Mesangial cell (primary cell): Measurements from ENCODE around the gene NOXRED1. TPM values are rescaled to one million over a fixed set of nuclear protein-coding genes. Genes with fewer than 3 reads are reported as not detected.

Source experiments
- total RNA-seq: library from RNA; depleted of rRNA; stranded (reverse); fragments of >200 nt; gene quantifications from 2 replicates; pipeline ENCODE4 v1.2.3, GENCODE V29; 2015

NOXRED1 gene
- total RNA-seq = 0.25 TPM in 1 of 2 replicates, not detected in the other

GRCh38 chr14:77423423-77423822 lies at the start of gene NOXRED1:
TSS of gene NOXRED1 (minus strand) at chr14:77423523. CDS start at chr14:77422889, 634 bp downstream.

GRCh38 chr14:77457522-77458248 lies 34.4 kb upstream of the NOXRED1 start, which contains the start of the genes AHSA1 and VIPAS39:
TSS of gene AHSA1 (plus strand) at chr14:77458093. CDS start at chr14:77458190, 97 bp downstream.
TSS of gene VIPAS39 (minus strand) at chr14:77457601. CDS start at chr14:77454102, 3,499 bp downstream.

GRCh38 chr14:77376771-77377501 lies 46.4 kb downstream of the NOXRED1 start, which contains the start of the genes SAMD15 and TMED8:
TSS of gene SAMD15 (plus strand) at chr14:77377379. CDS start at chr14:77377419, 40 bp downstream.
TSS of gene TMED8 (minus strand) at chr14:77377094. CDS start at chr14:77377053, 41 bp downstream.

Other genes with a start within 250 kb of the NOXRED1 start
- 1.8 TPM in 1 of 2 replicates, not detected in the other for gene TMEM63C, start 241.7 kb downstream of the NOXRED1 start, total RNA-seq
- not detected in 2 replicates for gene NGB, start 152.3 kb downstream of the NOXRED1 start, total RNA-seq
- 13.7 and 15.3 TPM in 2 replicates for gene POMT2, start 102.6 kb downstream of the NOXRED1 start, total RNA-seq
- gene GSTZ1, start 102.5 kb downstream of the NOXRED1 start, total RNA-seq = 28.2 and 46.3 TPM in 2 replicates
- gene TMED8, start 46.4 kb downstream of the NOXRED1 start, total RNA-seq = 7.1 and 8.8 TPM in 2 replicates
- 0.51 and 2.0 TPM in 2 replicates for gene SAMD15, start 46.1 kb downstream of the NOXRED1 start, total RNA-seq
- 16.2 and 17.1 TPM in 2 replicates for gene VIPAS39, start 34.1 kb upstream of the NOXRED1 start, total RNA-seq
- 63.1 and 149 TPM in 2 replicates for gene AHSA1, start 34.6 kb upstream of the NOXRED1 start, total RNA-seq
- gene ISM2, start 75.3 kb upstream of the NOXRED1 start, total RNA-seq = under 0.01 and 2.5 TPM in 2 replicates
- gene SPTLC2, start 193.1 kb upstream of the NOXRED1 start, total RNA-seq = 25.4 and 54.8 TPM in 2 replicates